HG03378 (cell line): ENCODE measurements around the gene AGMO.

Experiments
- ATAC-seq: cut with Tn5 transposase; IDR thresholded peaks from one replicate; pipeline ENCODE4 v1.9.1; 2021; ENCODE audit warnings: mild to moderate bottlenecking, moderate library complexity; ENCODE audit not compliant: unreplicated experiment

Gene AGMO

GRCh38 chr7:15561835-15562234 is at the start of gene AGMO:
Gene AGMO (minus strand): TSS chr7:15562015.
- no peak for ATAC-seq

DNA sequence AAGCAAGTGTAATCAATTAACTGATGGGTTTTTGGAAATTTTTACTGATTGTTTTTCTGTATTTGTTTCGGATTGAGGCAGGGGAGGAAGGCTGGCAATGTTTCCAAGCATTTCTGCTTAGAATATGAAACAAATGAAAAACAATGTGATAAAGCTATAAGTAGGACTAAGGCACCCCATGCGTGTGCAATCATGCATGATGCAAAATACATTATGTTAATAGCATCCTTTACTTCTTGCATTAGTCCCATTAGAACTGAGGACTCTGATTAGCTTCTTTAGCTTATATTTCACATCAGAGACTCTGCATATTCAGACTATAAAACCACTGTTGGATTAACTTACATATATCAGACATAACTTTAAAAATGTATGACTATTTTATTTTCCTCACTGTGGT is 48.7 kb upstream of the AGMO start:
- no peak for ATAC-seq

- no peak for ATAC-seq
Measured at GRCh38 chr7:15609287-15609686, 47.5 kb upstream of the AGMO start.

DNA sequence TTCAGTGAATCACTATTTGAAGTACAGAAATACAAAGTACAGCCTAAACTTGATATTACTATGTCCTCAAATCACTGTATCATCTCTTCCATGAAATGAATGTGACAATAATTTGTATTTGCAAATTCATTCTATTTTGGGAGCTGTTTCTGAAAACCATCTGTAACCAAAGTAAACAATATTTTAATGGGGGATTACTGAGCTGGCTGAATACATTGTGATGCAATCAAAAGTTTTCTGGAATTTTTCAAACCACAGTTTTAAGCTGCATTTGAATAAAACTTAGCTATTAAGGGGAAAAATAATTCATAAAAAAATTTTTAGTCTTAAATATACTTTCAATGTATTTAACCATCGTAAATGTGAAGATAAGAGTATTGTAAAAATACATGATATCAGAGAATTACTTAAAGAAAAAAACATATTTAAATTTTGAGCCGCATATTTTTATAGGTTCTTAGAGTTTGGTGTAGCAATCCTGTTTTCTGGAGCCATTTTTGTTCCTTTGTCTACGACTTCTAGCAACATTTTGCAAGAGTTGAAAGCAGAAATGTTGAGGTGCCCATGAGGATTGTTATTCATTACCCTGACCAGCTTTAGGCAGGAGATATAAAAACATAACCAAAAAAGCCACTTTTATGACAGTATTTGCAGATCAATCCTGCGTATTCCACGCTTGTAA is 45.9 kb upstream of the AGMO start:
- ATAC-seq = no peak

DNA sequence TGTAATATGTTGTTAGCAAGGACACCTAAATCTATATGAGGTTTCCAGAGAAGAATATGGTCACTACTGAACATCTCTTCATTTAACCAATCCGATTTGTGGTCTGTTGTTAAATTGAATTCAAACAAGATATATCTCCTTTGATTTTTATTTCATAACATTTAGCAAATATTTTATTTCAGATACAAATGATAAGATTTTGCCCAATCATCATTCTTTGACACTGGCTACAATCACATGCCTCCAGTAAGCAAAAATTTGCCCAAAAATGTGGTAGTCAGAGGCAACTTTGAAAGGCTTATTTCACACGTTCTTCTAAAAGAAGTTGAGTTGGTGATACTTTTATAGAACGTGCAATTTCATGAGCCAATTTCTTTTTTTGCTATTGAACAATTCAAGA is 44.7 kb upstream of the AGMO start:
- ATAC-seq = no peak

DNA sequence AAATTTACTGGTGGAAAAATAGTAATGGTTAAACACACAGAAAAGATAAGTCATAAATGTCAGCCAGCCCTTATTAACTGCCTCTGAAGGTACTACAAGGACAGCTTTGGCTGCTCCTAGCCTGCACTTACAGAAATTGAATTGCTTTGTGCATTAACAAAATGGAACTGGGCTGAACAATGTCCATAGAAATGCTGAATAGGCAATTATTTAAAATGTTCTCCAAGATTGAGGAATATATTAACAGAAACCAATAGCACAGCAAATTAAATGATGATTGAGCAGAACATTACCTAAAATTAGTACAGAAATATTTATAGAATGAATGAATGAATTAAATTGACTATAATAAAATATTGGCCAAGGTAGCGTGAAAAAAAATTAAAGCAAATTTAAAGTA is 42.4 kb upstream of the AGMO start:
- no peak for ATAC-seq

GRCh38 chr7:15603124-15603523 is 41.3 kb upstream of the AGMO start:
- ATAC-seq = no peak

GRCh38 chr7:15602236-15602635 is 40.4 kb upstream of the AGMO start:
- ATAC-seq = no peak

- ATAC-seq = no peak
Measured at GRCh38 chr7:15601175-15601574, 39.4 kb upstream of the AGMO start.

DNA sequence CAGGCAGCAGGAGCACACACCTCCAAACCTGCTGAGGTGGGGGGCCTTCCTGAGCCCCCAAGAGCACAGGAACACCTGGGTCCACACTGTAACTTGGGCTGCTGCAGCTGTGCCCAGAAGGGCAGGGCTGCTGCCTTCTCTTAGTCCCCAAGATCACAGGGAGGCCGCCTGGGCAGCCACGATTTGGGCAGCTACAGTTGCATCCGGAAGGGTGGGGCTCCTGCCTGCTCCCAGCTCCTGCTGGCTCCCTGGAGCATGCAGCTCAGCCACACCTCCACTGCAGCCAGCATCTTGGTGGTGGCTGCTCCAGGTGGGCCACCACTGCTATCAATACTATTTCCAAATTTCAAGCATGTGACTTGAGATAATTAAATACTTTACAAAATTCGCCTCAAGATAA is 38.5 kb upstream of the AGMO start:
- ATAC-seq = no peak

DNA sequence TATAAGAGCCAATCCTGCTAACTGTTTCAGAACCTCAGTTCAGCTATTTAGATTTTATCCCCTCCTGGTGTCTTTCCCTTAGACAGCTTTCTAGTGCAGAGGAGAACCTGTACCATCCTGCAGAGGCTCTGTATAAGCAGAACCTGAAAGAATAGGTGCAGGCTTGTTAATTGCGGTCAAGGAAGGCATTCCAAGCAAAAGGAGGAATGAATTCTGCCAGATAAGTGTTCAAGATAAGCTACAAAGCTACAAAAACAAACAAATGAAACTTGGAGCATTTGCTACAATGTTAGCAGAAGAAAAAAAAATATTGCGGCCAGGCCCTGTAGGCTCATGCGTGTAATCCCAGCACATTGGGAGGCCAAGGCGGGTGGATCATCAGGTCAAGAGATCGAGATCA is 32.6 kb upstream of the AGMO start:
- no peak for ATAC-seq

GRCh38 chr7:15593382-15593781 is 31.6 kb upstream of the AGMO start:
- no peak for ATAC-seq

- ATAC-seq = no peak
Measured at GRCh38 chr7:15586266-15586665, 24.5 kb upstream of the AGMO start.

GRCh38 chr7:15584575-15584974 is 22.8 kb upstream of the AGMO start:
- no peak for ATAC-seq

DNA sequence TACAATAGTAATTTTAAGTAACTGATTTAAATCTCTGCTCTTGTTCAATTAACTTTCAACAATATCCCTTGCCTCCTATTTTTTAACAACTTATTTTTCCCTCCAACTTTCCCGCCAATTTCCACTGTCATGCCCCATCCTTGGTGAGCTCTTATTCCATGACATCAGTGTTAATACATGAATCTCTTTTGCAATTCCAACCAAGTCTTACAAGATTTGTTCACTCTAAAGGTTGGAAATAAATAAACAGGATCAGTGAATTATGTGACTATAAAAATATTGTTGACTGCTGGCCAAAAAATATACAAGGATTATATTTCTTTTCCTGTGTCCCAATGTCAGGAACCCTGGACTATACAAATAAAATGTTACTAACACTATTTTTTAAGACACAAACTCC is 21.0 kb upstream of the AGMO start:
- no peak for ATAC-seq

DNA sequence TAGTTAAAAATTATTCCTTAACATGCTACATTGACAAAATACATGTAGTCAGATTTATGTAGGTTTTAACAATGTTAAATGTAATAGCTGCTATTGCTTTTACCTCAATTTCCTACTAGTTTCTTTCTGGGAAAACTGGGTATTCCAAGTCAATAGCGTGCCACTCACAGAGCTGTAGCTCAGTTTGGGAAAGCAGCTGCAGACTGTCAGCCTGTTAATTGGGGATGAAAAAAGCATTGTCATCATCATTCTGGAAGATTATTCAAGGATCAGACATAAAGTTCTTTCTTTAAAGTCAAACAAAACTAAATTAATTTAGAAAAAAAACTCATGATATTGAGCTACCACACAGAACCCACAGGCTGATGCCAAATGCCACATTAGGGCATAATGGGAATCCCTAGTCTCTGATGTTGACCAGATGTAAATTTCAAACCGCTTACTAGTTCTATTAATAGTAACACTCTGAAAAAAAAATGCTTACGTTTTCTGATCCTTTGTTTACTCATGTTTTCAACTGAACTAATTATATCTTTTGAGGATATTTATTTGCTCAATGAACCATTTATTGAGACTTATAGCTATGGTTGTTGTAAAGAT is 19.6 kb upstream of the AGMO start:
- ATAC-seq = no peak

GRCh38 chr7:15580604-15581351 is 19.0 kb upstream of the AGMO start:
- no peak for ATAC-seq

DNA sequence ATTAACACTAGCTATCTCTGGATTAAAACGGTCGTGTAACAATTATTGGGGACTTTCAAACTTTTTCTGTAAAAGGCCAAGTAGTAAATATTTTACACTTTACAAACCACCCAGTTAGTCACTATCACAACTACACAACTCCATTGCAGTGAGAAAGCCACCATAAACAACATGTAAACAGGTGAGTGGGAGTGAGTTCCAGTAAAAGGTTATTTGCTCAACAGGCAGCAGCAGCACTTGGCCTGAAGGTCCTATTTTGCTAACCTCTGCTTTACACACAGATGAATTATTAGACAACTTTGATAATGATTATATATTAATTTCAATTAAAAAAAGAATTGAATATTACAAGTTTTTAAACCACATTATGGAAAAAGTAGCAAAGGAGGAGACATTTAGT is 15.8 kb upstream of the AGMO start:
- ATAC-seq = no peak

- ATAC-seq = no peak
Measured at GRCh38 chr7:15571301-15571878, 9.6 kb upstream of the AGMO start.

DNA sequence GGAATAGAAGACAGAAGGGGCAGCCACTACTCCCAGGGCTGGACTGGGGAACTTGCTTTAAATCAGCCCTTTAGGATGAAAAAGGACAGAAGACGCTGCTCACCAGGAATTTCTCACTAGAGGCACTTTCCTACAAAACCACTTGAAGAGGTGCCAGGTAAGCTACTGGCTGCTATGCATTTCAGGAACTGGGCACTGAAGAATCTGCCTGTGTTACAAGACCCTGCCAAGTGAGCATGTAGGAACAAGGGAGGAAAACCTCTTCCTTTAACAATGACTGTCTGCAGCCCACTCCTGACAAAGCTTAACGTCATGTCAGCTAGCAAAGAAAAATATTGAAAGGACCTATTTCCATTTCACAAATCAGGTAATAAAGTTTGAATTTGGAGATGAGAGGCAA is 5.8 kb upstream of the AGMO start:
- no peak for ATAC-seq

- ATAC-seq = no peak
Measured at GRCh38 chr7:15567036-15567435, 5.2 kb upstream of the AGMO start.

DNA sequence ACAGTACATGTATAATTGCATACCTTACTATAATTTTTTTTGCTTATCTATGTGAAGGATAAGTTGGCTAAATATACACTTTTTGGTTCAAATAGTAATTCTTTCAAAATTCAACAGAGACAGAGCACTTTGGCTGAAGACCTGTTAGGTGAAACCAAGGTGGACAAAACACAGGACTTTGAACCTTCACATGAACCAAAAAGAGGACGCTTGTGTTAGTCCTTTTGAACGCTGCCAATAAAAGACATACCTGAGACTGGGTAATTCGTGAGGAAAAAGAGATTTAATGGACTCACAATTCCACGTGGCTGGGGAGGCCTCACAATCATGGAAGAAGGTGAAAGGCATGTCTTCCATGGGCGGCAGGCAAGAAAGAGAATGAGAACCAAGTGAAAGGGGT is 4.7 kb upstream of the AGMO start:
- ATAC-seq = no peak
